GM21381 (cell line): ENCODE measurements around the gene DDX50.
"Not testable (repeated sequence)": the region's sequence is repeated elsewhere in the genome, so short reads cannot be mapped to it uniquely, and the experiment has no call there.

ENCODE experiments used
- ATAC-seq: cut with Tn5 transposase; IDR thresholded peaks from one replicate; pipeline ENCODE4 v1.9.1; 2021; ENCODE audit warnings: mild to moderate bottlenecking, moderate library complexity; ENCODE audit not compliant: unreplicated experiment

Gene DDX50

GRCh38 chr10:68979738-68980137 lies 78.6 kb downstream of the DDX50 start:
- ATAC-seq = not testable (repeated sequence)

- ATAC-seq = no peak
These were observed 80.0 kb downstream of the DDX50 start for GRCh38 chr10:68981074-68981473.

GRCh38 chr10:68982389-68982788 lies 81.3 kb downstream of the DDX50 start:
- ATAC-seq = no peak

- no peak for ATAC-seq
These were observed 86.5 kb downstream of the DDX50 start for GRCh38 chr10:68987611-68988010.

- peak; percentile 82 for ATAC-seq
These were observed 87.6 kb downstream of the DDX50 start, which contains the start of gene KIFBP for GRCh38 chr10:68988530-68989316. TSS of gene KIFBP (plus strand) at chr10:68988803. CDS start at chr10:68988833, 30 bp downstream.

GRCh38 chr10:68989317-68989990 lies 88.3 kb downstream of the DDX50 start:
- no peak for ATAC-seq

GRCh38 chr10:68992636-68993440 lies 91.7 kb downstream of the DDX50 start:
- ATAC-seq = no peak
